Activated CD8-positive, alpha-beta memory T cell treated with anti-CD3 and anti-CD28 coated beads, Interleukin-2, amount 50 U/mL, for 24 hours (primary cell): ENCODE data around the gene CACNA1I.

Experiments used
- DNase-seq: peaks from one replicate; pipeline ENCODE4 v3.0.0-alpha.2; 2020; ENCODE audit errors: extremely low read depth

CACNA1I gene

DNA sequence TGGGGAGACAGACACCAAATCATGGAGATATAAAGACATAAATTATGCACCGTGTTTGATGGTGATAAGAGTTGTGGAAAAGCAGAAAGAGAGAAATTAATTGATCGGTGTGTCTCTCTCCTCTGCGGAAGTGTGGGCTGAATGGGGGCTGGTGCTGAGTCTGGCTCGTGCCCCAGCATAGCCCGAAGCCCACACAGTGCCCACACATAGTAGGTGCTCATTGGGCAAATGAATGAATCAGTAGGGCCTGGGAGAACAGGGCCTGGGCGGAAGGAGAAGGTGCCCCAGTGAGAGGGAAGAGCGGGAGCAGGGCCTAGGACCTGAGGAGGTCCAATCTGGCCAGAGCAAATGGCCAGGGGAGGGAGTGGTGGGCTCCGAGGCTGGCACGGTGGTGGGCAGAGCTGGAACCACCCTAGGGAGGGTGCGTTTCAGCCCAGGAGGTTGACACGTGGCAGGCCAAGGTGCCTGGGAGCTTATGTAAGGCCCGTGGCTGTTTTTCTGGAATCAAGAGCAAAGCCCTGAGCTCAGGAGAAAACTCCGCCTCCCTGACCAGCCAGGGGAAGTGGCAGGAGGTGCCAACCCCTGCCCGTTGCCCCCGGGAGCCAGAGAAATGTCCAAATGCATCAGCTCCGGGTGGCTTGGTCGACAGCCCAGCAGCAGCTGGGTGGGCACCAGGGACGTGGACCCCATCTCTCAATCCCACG, 2.1 kb upstream of the CACNA1I start:
- DNase-seq: no peak

- no peak for DNase-seq
These were observed 1.5 kb upstream of the CACNA1I start for GRCh38 chr22:39569066-39569465.

GRCh38 chr22:39570226-39570625, 327 bp upstream of the CACNA1I start:
- no peak for DNase-seq

DNA sequence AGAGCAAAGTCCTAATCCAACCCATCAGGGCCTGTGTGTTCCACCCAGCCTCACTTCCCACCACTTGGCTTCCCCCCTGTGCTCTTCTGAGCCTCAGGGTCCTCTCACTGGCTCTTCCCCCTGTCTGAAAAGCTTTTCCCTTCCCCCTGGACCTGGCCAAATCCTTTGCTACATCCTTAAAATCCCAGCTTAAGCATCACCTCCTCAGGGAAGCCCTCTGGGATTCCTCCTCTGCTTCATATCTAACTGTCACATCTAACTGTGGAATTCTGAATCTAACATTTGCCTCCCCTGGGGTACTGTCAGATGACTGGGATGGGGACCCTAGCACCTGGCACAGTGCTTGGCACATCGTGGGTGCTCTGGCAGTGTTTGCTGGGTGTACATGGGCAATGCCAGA, 985 bp downstream of the CACNA1I start:
- DNase-seq: no peak

- DNase-seq: no peak
These were observed 4.4 kb downstream of the CACNA1I start for GRCh38 chr22:39574779-39575551.

- DNase-seq: no peak
These were observed 4.9 kb downstream of the CACNA1I start for GRCh38 chr22:39575552-39575825.

GRCh38 chr22:39576027-39576426, 5.5 kb downstream of the CACNA1I start:
- no peak for DNase-seq

- DNase-seq: no peak
These were observed 6.8 kb downstream of the CACNA1I start for GRCh38 chr22:39577366-39577765.

GRCh38 chr22:39577900-39578299, 7.3 kb downstream of the CACNA1I start:
- no peak for DNase-seq

DNA sequence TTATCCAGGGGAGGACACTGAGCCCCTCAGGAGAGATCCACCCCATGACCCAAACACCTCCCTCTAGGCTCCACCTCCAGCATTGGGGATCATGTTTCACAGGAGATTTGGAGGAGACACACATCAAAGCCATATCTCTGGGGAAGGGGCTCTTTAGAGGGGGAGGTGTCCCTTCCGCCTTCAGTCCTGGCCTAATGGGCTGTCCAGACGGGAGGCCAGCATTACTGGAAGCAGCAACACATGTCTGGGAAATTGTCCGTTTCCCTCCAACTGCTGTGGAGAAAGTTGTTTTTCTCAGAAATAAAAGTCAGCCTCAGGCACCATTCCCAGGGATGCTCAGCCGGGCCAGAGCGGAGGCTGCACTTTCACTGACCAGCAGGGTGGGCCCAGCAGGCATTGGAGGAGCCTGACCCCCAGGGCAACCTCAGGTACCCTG, 9.5 kb downstream of the CACNA1I start:
- DNase-seq: no peak

DNA sequence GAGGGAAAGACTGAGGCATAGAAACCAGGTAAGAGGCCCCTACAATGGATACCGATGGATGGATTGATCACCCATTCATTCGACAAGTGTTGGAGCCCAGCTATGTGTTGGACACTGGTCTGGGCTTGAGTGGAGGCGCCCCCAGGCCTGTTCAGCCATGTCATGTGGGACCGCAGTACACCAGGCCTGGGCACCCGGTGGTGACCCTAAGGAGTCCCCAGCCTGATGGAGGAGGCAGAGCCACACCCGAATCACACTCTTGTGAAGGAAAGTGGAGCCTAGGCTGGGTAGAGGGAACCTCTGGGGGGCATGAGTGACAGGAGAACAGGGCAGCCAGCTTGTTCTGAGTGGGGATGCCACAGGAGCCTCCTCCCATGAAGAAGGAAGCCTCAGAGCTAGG, 10.2 kb downstream of the CACNA1I start:
- no peak for DNase-seq

GRCh38 chr22:39581303-39581702, 10.8 kb downstream of the CACNA1I start:
- DNase-seq: no peak

GRCh38 chr22:39583066-39583667, 12.6 kb downstream of the CACNA1I start:
- no peak for DNase-seq

- DNase-seq: no peak
These were observed 19.3 kb downstream of the CACNA1I start for GRCh38 chr22:39589875-39590274.

DNA sequence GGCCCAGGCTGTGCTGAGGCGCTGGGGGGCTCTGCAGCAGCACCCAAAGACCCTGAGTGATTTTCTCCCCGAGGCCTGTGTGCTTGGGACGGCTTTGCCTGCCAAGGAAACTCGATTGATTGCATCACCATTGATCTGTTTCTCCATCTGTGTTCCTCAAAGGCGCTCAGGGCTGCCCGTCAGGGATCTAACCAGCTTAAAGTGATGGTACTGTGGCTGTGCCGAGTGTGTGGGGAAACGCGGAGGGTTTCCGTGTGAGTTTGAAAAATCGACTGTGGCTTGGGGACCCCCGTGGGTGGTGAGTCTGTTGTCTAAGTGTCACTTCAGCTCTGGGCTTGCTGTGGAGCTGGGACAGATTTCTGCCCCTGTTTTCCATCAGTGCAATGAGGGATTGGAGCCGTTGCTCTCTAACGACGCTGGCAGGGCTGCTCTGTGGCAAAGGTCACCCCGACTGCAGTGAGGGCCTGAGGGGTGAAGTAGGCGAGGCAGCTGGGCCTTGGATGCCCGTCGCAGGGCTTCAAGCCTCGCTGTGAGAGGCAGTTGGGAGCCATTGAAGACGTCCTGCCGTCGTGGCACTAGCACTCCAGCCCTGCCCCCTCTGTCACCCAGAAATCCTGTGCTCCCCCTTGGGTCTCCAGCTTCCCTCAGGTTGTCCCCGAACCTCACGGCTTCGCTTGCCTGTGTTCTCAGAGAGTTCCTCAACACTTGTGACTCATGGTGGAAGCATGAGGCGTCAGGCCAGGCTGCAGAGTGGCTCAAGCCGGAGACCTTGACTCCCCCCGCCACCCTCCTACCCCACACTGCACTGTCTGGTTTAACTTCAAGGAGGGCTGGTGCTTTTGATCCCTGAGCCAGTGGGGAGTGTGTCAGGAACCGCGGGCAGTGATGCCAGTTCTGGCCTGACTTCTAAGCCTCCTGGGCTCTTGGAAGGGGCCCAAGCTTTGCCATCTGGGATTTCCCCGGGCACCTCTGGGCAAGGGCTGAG, 21.8 kb downstream of the CACNA1I start:
- DNase-seq: no peak

DNA sequence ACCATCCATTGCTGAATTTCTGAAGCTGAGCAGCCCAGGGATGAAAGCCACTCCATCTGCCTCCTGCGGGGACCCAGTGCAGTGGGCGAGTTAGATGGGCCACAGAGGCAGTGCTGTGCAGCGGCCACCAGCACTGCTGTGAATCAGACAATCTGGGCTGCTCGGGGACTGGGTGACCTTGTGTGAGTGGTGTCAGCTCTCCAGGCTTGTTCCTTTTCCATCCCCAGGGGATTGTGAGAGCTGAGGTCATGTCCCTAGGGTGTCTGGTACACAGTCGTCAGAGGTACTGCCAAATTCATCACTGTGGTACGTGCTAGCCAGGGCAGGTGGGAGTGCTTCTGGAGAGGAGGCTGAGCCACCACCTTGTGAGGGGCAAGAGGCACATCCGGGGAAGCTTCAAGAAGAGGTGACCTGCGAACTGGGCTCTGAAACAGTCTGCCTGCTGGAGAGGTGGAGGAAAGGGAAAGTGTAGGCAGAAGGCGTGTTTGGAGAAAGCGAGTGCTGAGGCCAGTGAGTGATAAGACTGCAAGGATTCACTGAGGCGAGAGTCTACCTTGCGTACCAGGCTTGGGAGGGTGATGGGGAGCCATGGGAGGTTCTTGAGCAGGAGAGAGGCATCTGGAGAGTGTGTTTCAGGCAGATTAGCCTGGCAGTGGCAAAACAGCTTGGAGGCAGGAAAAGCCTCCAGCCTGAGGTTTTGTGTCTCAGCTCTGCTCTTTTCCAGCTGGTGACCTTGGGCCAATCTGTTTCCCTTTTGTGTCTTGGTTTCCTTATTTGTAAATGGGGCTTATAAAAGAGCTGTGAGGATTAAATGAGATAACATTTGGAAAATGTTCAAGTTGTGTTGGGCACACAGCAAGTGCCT, 22.7 kb downstream of the CACNA1I start:
- DNase-seq: no peak

- DNase-seq: no peak
These were observed 23.4 kb downstream of the CACNA1I start for GRCh38 chr22:39593931-39594285.

DNA sequence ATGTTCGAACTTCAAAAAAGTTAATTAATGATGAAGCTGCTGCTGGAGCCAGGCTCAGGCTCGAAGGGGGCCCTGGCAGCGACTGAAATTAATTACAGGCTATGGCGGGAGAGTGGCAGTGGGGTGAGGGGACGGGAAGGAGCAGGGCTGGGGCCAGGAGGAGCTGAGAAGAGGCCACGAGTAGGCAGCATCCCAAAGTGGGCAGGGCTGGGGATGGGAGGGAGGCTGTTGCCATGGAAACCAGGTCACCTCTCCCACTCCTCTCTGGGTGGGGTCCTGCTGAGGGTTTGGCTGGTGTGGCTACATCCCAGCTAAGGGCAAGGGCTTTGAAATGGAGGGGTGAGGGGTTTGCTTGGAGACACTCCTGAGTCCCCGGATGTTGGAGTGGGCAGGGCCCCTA, 23.9 kb downstream of the CACNA1I start:
- no peak for DNase-seq

GRCh38 chr22:39595622-39596172, 25.1 kb downstream of the CACNA1I start:
- DNase-seq: no peak

DNA sequence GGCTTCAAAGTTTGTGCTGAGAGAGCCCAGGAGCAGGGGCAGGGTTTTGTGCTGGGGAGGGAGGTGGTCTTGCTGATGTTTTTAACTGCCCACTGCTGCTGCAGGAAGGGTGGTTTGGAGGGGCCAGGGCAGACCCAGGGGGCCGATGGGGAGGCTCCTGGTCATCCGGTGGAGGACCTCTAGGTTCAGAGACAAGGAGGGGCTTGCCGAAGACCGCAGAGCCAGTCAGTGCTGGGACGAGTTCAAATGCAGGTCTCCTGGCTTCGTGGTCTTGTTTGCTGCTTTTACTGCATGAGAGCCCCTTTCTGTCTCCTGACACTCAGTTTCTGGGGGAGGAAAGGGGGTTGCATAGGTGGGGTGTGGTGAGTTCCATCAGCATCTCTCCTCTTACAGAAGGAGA, 26.0 kb downstream of the CACNA1I start:
- DNase-seq: no peak
